HG02763 (cell line): Measurements from ENCODE around the gene GRIA1.

ENCODE experiments used
- ATAC-seq: cut with Tn5 transposase; IDR thresholded peaks from one replicate; pipeline ENCODE4 v1.9.1; 2021; ENCODE audit warnings: mild to moderate bottlenecking, moderate library complexity; ENCODE audit not compliant: unreplicated experiment

Gene GRIA1

DNA sequence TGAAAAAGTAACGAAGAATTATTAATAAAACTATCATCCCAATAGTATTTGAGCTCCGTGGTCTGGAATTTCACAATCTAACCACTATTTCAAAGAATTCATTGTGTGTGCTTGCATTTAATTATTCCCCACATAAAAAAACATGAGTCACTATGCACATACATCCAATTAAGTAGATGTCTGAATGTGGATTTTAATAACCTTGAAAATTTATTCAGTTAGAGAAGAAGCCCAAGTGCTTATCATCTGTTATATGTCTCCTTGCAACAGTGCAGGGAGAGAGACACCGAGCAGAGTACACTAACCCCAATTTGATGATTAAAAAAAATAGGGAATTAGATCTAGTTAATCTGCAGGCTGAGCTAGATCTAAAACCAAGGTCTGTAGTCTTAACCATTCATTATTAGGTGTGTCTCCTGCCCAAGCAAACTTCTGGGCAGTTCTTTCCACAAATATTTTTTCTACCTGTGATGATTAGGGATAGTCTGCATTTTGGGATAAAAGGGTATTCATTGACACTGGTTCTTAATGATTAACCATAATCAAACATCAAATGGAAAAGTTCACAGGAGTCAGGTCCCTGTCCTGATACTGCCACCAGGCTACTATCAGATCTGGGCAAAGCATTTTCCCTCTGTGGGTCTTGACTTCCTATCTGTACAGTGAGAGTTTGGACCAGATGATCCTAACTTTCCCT lies 164.2 kb downstream of the GRIA1 start:
- ATAC-seq = no peak

DNA sequence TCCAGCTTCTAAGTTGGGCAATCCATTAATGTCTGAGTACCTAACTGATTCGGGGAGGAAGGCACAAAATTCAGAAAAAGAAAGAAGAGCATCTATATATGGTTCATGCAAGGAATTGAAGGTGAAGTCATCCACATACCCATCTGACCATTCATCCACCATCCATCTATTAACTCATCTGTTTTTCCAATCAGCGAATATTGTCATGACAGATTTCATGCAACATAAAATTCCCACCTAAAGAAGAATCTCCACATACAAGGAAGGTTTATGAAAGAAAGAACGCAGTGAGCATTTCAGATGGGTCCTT lies 164.7 kb downstream of the GRIA1 start:
- no peak for ATAC-seq

DNA sequence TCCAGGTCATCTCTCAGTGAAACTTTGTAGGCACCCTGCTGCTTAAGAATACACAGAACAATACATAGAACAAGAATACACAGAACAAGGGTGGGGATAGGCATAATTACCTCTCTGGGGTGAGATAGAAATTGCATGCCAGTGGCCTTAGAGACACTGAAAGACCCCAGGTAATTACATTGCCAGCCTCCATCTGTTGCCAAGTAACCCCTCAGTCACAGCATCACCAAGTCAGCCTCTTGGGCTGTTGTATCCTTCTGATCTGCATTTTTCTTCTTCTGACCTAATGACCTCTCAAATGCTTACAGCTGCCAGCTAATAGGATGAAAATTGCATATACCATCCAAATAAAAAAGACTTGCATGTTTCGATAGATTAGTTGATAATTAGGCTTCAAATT lies 167.7 kb downstream of the GRIA1 start:
- ATAC-seq = no peak

DNA sequence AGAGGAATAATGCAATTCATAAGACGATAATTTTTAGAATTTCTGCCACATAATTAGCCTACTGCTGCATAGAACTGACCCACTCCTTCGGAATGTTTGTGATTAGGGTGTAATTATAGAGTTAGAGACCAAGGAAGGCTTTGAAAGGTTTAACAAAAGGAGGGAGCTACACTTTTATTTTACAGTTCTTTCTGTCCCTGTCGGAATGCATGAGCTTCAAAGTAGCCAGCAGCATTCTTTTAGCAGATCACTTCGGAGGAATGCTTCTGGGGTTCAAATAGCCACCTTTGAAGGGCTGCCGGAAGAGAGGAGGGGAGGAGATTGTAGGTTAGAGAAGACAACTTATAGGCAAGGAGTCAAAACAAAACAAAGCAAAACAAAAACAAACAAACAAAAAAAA lies 168.1 kb downstream of the GRIA1 start:
- ATAC-seq = no peak

DNA sequence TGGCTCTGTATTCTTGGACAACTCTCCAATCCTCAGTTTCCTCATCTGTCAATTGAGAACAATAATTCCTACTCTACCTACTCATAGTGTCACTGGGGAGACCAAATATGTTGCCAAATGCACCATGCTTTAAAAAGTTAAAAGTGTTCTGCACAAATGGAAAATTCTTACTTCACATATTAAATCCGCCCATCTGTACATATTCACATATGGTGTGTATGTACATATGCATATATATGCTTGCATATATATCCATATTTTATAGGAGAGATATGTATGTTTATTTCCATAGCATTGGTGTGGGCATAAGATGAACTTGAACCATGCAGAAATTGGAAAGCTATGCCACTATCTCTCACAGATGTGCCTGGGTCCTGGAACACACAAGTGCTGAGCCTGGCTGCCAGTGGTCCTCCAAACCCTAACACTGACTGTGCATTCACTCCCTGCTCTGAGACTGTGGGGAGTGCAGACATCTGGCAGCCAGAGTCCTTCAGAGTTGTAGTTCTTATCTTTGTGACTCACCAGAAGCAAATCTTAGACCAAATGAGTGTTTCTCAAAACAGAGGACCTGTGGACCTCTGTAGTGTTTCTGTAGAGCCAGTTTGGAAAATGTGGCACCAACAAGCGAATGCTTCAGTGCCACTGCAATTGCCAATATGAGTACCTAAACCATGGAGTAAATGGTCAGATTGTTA lies 168.7 kb downstream of the GRIA1 start:
- ATAC-seq = no peak

DNA sequence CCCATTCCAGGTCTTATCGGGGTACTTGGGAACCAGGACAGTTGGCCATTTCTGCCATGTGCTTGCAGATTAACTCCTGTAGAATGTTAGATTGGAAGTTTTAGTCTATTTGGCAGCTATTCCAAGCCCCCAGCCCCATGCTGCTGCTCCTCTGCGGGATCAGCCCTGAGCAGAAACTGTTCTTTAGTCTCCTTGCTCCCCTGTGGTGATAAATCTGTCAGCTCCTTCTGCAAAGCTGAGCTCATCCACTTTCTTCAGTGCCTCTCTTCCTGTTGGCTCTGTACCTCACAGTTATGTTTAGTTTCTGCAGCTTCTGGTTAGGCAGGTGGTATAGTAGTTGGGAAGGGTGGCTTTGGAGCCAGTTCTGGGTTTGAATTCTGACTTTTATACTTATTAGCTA lies 170.4 kb downstream of the GRIA1 start:
- no peak for ATAC-seq

DNA sequence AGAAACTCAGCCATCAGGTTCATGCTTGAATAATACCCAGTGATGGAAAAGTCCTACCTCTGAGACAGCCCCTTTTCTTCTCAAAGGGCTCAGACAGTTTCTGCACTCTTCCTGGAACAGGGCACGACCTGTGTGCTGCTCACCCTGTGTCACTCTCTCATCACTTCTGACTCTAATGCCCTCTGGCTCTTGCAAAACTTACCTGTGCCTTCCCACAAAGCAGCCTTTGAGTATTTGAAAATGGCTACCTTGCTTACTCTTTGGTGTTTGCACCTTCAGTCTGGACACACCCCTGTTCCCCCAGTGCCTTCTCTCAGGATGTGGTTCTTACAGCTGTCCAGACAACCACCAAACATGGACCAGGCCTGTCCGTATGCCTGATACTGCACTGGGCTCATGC lies 171.4 kb downstream of the GRIA1 start:
- no peak for ATAC-seq

DNA sequence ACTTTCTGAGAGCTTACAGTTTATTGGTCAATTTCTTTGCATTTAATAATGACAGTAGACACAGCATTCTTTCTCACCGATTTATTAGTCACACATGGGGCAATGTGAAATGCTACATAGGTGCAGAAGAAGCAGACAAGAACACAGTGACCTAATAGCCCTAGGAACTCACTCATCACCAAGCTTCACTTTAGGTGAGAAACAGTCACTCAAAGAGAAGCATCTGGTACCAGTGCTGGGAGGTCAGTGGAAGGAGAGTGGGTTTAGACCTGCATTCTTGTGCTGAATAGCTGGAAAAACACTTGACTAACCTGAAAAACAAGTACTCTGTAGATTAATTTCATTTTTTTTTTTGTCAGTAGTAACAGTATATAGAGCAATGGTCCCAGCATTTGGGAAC lies 179.6 kb downstream of the GRIA1 start:
- ATAC-seq = no peak

DNA sequence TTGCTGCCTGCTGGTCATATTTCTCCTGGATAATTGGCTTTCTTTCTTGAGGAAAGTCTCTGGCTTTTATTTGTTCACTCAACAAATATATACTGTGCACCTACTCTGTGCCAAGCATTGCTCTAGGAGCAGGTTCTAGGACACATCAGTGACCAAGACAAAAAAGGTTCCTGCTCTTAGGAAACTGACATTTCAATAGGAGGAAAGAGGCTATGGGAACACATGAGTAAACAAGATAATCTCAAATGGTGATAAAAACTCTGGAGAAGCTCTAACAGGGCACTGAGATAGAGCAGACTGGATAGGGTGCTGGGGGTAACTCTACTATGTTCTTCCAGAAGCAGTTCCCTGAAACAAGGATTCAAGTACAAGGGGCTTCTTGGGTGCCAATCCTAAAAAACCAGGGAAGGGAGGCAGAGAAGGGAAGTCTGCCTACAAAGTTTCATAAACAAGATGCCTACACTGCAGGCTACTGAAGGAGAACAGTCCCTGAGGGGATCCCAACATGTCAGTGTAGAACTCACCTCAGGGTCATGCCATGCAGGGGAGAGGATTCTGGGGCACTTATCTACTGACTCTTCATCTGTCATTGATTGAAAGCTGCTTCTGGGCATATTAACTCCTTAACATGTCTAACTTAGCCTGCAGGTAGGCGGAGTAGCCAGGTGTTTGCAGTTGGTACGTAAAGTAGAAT lies 181.3 kb downstream of the GRIA1 start:
- ATAC-seq = no peak

DNA sequence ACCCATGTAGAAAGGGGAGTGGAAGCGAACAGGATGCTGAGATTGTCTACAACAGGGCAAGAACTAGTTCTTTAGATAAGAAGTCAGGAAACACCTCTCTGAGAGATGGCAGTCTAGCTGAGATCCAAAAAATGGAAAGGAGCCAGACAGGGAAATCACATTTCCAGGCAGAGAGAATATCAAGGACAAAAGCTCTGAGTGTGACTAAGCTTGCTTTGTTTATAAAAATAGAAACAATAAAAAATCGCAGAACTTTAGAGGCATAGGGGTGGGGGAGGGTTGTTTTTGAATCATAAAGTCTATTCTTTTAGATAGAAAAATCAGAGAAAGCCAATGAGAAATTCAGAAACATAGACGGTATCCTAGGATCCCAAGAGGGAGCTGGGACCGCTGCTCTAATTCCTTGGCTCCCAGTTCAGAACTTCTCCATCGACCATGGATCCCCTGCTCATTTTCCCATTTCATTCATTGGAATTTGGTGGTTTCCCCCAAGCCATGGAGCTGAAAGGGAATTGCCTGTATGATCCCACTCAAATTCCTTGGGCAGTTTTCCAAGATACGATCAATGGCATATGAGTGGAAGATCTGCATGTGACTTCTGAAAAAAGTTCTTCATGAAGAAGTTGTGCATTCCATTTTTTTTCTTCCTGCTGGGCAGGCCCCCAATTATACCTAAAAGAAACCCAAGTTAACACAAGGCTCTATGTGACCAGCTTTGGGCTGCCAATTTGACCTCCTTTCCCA lies 182.0 kb downstream of the GRIA1 start:
- no peak for ATAC-seq

DNA sequence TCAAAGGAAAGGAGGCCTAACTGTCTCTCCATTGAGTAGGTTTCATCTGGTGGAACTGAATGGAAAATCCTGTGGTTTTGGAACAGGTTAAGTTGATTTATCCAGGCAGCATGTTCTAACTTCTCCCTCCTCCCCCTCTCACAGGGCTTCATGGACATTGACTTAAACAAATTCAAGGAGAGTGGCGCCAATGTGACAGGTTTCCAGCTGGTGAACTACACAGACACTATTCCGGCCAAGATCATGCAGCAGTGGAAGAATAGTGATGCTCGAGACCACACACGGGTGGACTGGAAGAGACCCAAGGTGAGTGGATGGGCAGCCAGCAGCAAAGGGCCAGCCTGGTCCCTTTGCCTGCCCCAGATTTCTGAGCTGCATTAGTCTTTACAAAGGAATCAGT lies 183.9 kb downstream of the GRIA1 start:
- ATAC-seq = no peak

DNA sequence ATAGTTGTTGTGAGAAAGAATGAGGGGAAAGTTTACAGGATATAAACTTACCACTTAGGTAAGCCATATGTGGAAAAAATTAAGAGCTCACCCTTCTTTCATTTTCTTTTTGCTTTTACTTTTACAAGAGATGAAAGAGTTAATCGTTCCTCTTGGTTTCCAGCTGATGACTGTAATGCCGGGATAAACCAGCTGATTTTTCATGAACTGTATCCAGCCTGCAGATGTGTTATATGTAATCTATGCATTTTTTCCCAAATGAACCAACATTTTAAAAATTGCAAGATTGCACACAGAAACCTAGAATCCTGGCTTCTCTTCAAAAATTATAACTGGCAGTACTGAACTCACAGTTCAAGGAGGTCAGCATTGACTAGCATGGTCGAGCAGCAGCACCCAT lies 185.9 kb downstream of the GRIA1 start:
- ATAC-seq = no peak

DNA sequence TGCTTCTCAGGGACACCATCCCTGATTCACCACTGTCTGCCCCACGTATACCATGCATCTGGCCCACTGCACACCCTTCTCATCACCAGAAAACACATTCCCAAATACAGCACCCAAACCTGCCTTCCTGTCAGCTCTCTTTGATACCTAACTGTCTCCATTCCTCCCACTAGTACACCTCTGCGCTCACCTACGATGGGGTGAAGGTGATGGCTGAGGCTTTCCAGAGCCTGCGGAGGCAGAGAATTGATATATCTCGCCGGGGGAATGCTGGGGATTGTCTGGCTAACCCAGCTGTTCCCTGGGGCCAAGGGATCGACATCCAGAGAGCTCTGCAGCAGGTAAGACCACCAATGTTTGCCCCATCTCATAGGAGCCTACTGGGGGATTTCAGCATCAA lies 186.4 kb downstream of the GRIA1 start:
- ATAC-seq = no peak

DNA sequence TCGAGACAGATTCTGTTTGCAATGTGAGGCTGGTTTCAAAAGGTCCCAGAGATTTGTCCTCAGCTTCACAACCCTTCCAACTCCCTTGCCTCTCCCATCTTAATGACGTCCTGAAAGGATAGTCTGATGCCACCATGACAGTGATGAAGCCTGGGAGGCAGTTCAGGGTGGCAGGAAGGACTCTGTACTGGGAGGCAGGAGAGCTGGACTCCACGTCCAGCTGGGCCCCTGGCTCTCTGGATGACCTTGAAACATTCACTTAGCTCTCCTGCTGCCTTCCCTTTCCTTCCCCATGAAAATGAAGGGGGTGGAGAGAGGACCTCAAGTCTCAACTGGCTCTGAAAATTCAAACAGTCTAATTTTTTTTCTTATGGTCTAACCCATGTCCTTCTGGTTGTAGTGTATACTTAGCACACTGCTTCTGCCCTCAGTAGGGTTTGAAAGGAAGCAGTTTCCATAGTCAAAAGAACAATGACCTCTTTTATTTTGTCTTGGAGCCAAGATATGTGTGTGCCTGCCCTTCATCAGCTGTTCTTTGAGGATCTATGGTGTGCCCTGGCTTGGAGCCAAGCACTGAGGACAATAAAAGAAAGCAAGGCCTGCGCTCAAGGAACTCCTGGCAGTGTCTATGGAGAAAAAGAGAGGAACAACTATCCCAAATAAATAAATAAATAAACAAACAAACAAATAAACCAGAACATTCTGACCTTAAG lies 188.3 kb downstream of the GRIA1 start:
- ATAC-seq = no peak

DNA sequence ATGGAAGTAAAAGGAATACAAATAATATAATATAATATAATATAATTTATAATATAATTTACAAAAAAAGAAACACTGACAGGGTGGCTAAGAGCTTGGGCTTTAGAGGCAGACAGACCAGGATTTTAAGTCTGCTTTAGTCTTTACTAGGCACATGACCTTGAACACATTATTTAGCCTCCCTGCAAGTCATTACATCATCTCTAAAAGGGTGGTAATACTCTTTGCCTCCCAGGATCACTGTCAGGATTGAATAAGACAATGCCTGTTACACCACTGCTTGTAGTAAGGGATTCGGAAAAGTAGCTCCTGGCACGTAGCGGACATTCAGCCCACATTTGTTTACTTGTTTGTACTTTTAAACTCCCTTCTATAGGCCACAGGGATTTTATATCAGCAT lies 199.8 kb downstream of the GRIA1 start:
- no peak for ATAC-seq

DNA sequence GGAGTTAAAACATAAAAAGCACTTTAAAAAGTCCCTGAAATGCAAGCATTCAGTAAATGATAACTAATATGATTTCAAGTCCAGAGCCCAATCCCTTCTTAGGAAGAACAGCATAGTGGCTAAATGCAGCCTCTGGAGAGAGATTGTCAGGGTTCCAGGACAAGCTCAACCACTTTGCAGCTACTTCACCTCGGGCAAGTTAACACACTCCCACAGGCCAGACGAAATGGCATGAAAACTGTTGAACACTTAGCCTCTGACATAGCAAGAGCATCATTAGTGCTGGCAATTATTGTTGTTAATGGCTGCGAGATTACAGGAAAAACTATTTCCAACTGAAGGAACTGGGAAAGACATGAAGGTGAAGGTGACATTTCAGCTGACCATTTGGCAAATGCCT lies 205.8 kb downstream of the GRIA1 start:
- no peak for ATAC-seq

DNA sequence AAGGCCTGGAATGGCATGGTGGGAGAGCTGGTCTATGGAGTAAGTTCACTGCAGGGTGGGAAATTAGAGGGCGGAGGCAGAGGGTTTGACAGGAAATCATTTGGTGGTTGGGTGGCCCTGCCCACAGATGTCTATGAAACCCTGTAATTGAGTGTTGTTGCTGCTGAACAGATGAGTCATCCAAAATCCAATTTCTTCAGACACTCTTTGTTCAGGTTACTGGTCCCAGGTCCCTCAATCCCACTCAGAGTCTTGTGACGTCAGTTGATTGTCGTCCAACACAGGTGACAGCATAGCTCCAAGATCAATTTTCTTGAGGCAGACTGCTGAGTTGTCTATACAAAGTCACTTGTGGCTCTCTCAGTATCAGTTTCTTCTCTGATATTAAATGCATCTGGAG lies 208.6 kb downstream of the GRIA1 start:
- ATAC-seq = no peak

DNA sequence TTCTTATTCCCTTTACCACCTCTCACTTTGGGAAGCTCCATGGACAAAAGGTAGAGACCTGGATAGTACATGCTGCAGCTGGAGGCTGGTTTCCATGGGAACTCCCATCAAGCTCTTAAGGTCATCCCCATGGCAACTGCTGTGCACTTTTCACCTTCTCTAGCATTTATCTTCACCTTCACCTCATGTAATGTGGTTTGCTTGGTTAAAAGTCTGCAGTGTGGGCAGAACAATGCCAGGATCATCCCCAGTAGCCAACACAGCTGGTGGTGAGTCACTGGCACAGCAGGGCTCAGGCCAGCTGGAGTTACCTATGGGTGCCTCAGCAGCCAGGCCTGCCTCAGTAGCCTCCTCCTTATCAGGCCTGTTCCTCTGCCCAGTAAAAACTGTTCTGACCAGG lies 210.5 kb downstream of the GRIA1 start:
- no peak for ATAC-seq

DNA sequence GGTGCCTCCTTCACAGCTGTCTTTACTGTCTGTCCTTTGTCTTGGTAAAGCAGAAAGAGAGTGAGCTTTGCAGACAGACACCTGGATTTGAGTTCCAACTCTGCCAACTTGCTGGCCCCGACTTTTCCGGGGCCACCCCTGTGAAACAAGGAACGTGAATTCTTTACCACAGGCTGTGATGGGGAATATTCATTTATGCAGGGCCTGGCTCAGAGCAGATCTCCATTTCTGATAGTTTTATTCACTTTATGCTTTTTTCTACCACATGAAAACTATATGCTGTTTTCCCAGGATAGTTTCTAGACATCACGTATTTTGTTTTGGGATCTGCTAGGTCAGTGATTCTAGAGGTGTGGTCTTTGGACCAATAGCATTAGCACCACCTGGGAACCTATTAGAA lies 211.8 kb downstream of the GRIA1 start:
- no peak for ATAC-seq

DNA sequence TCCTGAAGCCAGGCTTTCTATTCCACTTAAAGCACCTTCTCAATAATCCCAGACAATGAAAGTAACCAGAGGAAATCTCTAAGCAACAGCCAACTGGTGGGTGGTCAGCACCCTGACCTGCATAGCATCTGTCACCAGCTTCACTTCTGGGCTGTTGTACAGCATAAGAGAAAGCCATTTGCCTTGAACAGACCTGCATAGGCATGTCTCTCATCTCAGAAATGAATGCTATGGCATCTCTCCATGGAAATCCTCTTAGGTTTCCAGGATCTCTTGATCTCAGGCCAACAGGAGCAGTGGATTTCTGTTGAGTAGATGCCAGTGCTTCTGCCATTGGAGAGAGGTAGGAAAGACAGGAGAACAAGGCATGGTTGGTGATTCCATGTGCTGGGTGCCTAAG lies 213.6 kb downstream of the GRIA1 start:
- ATAC-seq = no peak

DNA sequence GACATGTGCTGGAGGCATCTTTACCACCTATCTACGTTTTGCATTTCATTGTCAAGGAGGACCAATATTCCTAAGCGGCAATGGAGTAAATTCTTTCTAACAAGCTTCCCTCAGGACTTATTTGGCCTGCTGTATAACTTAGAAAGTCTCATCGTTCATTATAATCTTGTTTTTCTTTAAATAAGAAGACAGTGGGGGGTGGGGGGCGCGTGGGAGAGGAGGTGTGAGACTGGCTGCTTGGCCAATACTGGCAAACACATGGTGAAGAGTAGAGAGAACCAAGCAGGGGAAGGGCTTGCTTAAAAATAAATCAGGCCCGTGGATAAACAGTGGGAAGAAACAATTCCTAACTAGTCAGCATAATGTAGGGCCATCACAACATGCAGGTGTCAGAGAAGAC lies 217.2 kb downstream of the GRIA1 start:
- no peak for ATAC-seq
